ENCODE data around the gene AZU1. TPM values are rescaled to one million over a fixed set of nuclear protein-coding genes. Genes with fewer than 3 reads are reported as not detected.

AZU1 gene
- total and polyA plus RNA-seq, 4 donors: 0.08 to 20.2 (median 0.99) TPM

- no peak for TF ChIP-seq TAF1 (conservative IDR thresholded peaks at IDR 0.05)
- no peak for TF ChIP-seq SP1 (IDR thresholded peaks at IDR 0.05)
- TF ChIP-seq GABPA (IDR thresholded peaks at IDR 0.05 in 1 of 2, conservative IDR thresholded peaks at IDR 0.05 in 1 of 2): no peak
- no peak for TF ChIP-seq FOXA1 (IDR thresholded peaks at IDR 0.05)
- TF ChIP-seq HNF4A (conservative IDR thresholded peaks at IDR 0.05): no peak
- no peak for TF ChIP-seq HNF4G (IDR thresholded peaks at IDR 0.05)
- TF ChIP-seq YY1 (IDR thresholded peaks at IDR 0.05): no peak
- no peak for TF ChIP-seq RXRA (IDR thresholded peaks at IDR 0.05)
- no peak for TF ChIP-seq MAX (IDR thresholded peaks at IDR 0.05)
- no peak for TF ChIP-seq ATF3 (IDR thresholded peaks at IDR 0.05)
- no peak for TF ChIP-seq ZBTB33 (IDR thresholded peaks at IDR 0.05)
- TF ChIP-seq EGR1 (IDR thresholded peaks at IDR 0.05; ENCODE audit: low read depth in 2 of 2): no peak
- TF ChIP-seq CTCF (IDR thresholded peaks at IDR 0.05; ENCODE audit: low read depth, low read length, missing input control): no peak
- TF ChIP-seq REST (IDR thresholded peaks at IDR 0.05): no peak
- TF ChIP-seq NR2F2 (IDR thresholded peaks at IDR 0.05): no peak
- TF ChIP-seq RAD21 (IDR thresholded peaks at IDR 0.05): no peak
- TF ChIP-seq JUND (IDR thresholded peaks at IDR 0.05): no peak
- WGBS: 94% methylated on average over 8 of the region's 8 CpGs
- no peaks in the 10 kb centered on the region for H3K9me3 ChIP-seq (ENCODE audit: control insufficient read depth in 4 of 4, low read length in 3 of 4)
- DNase-seq (ENCODE audit: low spot score): no peak
- H3K27ac ChIP-seq (ENCODE audit: low read depth in 1 of 2, low read length in 2 of 2): no peak overlapping the region
- peaks cover 4 to 42% (median 11%) of the 10 kb centered on the region in 4 donors for H3K36me3 ChIP-seq (ENCODE audit: control insufficient read depth in 4 of 4, insufficient read depth in 3 of 4, low read depth in 1 of 4, low read length in 3 of 4)
- no peaks in the 10 kb centered on the region for H3K27me3 ChIP-seq (ENCODE audit: control insufficient read depth in 4 of 4, insufficient read depth in 4 of 4, low read length in 3 of 4)
- no peak overlapping the region for H3K9ac ChIP-seq (ENCODE audit: low read depth in 1 of 2, low read length in 2 of 2)
- no peak overlapping the region for H3K4me3 ChIP-seq (ENCODE audit: low read depth in 1 of 3, low read length in 3 of 3)
- H3K4me1 ChIP-seq (ENCODE audit: control insufficient read depth in 4 of 4, insufficient read depth in 4 of 4, low read length in 3 of 4): no peaks in the 10 kb centered on the region
These were observed 42.7 kb downstream of the AZU1 start for GRCh38 chr19:870314-870713.

All from liver (tissue), 9 donors.